Measurements from ENCODE around the gene CD63.

The CD63 gene

GRCh38 chr12:55686366-55687010 is 42.3 kb downstream of the CD63 start:
- DNase-seq: no peak

DNA sequence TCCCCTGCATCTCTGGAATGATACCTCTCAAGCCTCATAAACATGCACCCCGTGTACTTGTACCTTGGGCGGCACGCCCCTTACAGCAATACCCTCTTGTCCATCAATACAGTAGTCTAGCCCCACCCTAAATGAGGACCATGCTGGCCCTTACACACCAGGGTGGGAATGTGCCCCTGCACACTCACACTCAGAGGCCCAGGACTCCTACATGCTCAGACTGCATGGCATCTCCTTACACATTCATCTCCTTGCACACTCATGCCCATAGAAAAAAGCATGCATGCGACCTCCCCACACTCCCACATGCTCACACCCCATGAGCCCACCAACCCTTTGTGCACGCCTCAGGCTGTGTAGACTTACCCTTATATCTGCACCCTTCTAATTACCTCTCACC is 43.1 kb downstream of the CD63 start:
- no peak for DNase-seq

DNA sequence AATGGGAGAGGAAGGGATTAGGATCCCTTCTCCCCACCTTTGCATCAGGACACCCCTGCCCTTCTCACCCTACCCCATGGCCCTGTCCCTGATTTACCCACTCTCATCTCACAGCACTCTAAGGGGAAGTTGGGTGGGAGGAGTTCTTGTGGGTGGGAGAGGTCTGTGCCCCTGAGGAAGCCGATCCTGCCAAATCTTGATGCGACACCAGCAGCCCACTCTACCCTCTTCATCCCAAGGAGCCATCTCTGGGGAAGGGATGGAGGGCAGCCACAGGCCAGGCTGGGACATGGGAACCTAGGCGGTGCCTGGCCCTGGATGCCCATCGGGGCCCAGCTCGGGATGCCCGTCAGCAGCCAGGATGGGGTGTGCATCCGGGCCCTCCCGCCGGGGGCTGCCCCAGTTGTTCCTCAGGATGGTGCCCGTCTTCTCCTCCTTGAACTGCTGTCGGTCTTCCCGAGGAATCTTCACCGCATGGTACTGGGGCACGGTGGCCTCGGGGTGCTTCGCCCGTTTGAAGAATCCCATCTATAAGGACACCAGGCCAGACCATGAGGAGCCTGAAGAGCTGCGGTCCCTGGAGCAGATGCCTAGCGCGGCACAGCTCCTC is 43.9 kb downstream of the CD63 start:
- peak in 1 of 2 donors; percentile 7 for DNase-seq

- DNase-seq: peak in 1 of 2 donors; percentile 5
Measured at GRCh38 chr12:55683676-55684075, 45.1 kb downstream of the CD63 start.

- peak in 1 of 2 donors; percentile 9 for DNase-seq
Measured at GRCh38 chr12:55682087-55682796, 46.6 kb downstream of the CD63 start.

- peak in 1 of 2 donors; percentile 8 for DNase-seq
Measured at GRCh38 chr12:55681142-55682077, 47.4 kb downstream of the CD63 start.

DNA sequence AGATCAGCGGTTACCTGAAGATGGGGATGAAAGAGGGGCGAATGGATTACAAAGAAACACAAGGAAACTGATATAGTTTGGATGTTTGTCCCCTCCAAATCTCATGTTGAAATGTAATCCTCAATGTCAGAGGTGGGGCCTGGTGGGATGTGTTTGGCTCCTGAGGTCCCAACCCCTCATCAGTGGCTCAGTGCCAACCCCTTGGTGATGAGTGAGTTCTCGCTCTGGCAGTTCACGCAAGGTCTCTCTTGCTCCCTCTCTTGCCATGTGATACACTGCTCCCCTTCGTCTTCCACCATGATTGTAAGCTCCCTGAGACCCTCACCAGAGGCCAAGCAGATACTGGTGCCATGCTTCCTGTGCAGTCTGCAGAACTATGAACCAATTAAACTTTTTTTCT is 49.1 kb downstream of the CD63 start:
- DNase-seq: peak in 1 of 2 donors; percentile 3

GRCh38 chr12:55676707-55677106 is 52.1 kb downstream of the CD63 start:
- peak in 1 of 2 donors; percentile 3 for DNase-seq

GRCh38 chr12:55675666-55676065 is 53.1 kb downstream of the CD63 start:
- DNase-seq: peak in 1 of 2 donors; percentile 13
